GM23338 (cell line): ENCODE measurements around the gene NKX6-1.

ENCODE experiments used
- CREB1 ChIP-seq: fragments of 250-450 bp; sonication (Bioruptor Pico); IDR thresholded peaks from 2 replicates; pipeline ENCODE4 v1.5.0; 2020; ENCODE audit warnings: low read depth, mild to moderate bottlenecking, moderate library complexity
- CTCF ChIP-seq, 2 experiments: fragments of 200-600 bp in 1 of 2; sonication (generic) in 1 of 2; conservative IDR thresholded peaks; 2 replicates each; pipeline versions ENCODE4 v1.5.1 to v1.6.1; 2016 to 2017; ENCODE audit warnings: antibody characterized with exemption in 2 of 2, low read depth in 2 of 2, mild to moderate bottlenecking in 2 of 2, moderate library complexity in 1 of 2
- EZH2 ChIP-seq: fragments of 200-600 bp; sonication (generic); IDR thresholded peaks from one replicate; pipeline ENCODE4 v1.8.0; 2017; ENCODE audit warnings: antibody characterized with exemption, mild to moderate bottlenecking, low read depth; ENCODE audit not compliant: unreplicated experiment
- EZH2phosphoT487 ChIP-seq: fragments of 200-600 bp; sonication (generic); IDR thresholded peaks from one replicate; pipeline ENCODE4 v1.8.1; 2018; ENCODE audit warnings: antibody characterized with exemption; ENCODE audit not compliant: unreplicated experiment
- REST ChIP-seq: IDR thresholded peaks from one replicate; pipeline ENCODE4 v1.6.1; 2018; ENCODE audit warnings: antibody characterized with exemption; ENCODE audit not compliant: unreplicated experiment

- TF ChIP-seq REST (no peak), CTCF (conservative IDR thresholded peaks at IDR 0.05; ENCODE audit: low read depth in 2 of 2) (no peak), EZH2 (peak; percentile 21), CREB1 (CRISPR knock-in tag) (no peak), EZH2phosphoT487 (peak; percentile 38)
Observed at GRCh38 chr4:84494531-84494930, 4.6 kb downstream of the NKX6-1 start.
